WI38 (cell line): Measurements from ENCODE around the gene TMEM97.
"Not testable (repeated sequence)": the region's sequence is repeated elsewhere in the genome, so short reads cannot be mapped to it uniquely, and the experiment has no call there.

Experiments
- H3K4me3 ChIP-seq: 2 replicates; pipeline ENCODE4 v1.5.1; 2011; ENCODE audit warnings: low read depth, mild to moderate bottlenecking, control low read depth, low read length
- CTCF ChIP-seq: IDR thresholded peaks from 2 replicates; pipeline ENCODE4 v1.5.1; 2012; ENCODE audit warnings: low read depth, mild to moderate bottlenecking, control low read depth, low read length

The TMEM97 gene

GRCh38 chr17:28276011-28276410 is 43.0 kb upstream of the TMEM97 start:
- TF ChIP-seq CTCF: no peak

GRCh38 chr17:28279411-28279810 is 39.6 kb upstream of the TMEM97 start:
- TF ChIP-seq CTCF: no peak
- no peak overlapping the region for H3K4me3 ChIP-seq

More at GRCh38 chr17:28276011-28276410, 43.0 kb upstream of the TMEM97 start:
- H3K4me3 ChIP-seq: no peak overlapping the region

GRCh38 chr17:28280826-28281225 is 38.2 kb upstream of the TMEM97 start:
- TF ChIP-seq CTCF: no peak
- no peak overlapping the region for H3K4me3 ChIP-seq

GRCh38 chr17:28282596-28282995 is 36.4 kb upstream of the TMEM97 start:
- H3K4me3 ChIP-seq: no peak overlapping the region
- TF ChIP-seq CTCF: no peak

- TF ChIP-seq CTCF: no peak
Observed at GRCh38 chr17:28285965-28286364, 33.0 kb upstream of the TMEM97 start.

GRCh38 chr17:28290703-28291102 is 28.3 kb upstream of the TMEM97 start:
- TF ChIP-seq CTCF: no peak
- no peak overlapping the region for H3K4me3 ChIP-seq

More at GRCh38 chr17:28285965-28286364, 33.0 kb upstream of the TMEM97 start:
- no peak overlapping the region for H3K4me3 ChIP-seq

- H3K4me3 ChIP-seq: no peak overlapping the region
Observed at GRCh38 chr17:28291780-28292330, 27.1 kb upstream of the TMEM97 start.

GRCh38 chr17:28292878-28293277 is 26.1 kb upstream of the TMEM97 start:
- not testable (repeated sequence) for H3K4me3 ChIP-seq

More at GRCh38 chr17:28291780-28292330, 27.1 kb upstream of the TMEM97 start:
- no peak for TF ChIP-seq CTCF
